GM19351 (cell line): ENCODE measurements around the gene CENPW.

Experiments
- ATAC-seq: cut with Tn5 transposase; IDR thresholded peaks from one replicate; pipeline ENCODE4 v1.9.1; 2021; ENCODE audit warnings: mild to moderate bottlenecking, moderate library complexity; ENCODE audit not compliant: unreplicated experiment

CENPW gene

GRCh38 chr6:126339796-126340609, at the start of gene CENPW:
CENPW (plus strand) TSS chr6:126340115; CDS start chr6:126340274, 159 bp downstream.
- ATAC-seq = peak; percentile 88

- no peak for ATAC-seq
These were observed 45.9 kb upstream of the CENPW start for GRCh38 chr6:126293891-126294524.

GRCh38 chr6:126300126-126300525, 39.8 kb upstream of the CENPW start:
- peak; percentile 64 for ATAC-seq

GRCh38 chr6:126300735-126301134, 39.2 kb upstream of the CENPW start:
- ATAC-seq = peak; percentile 88

GRCh38 chr6:126302191-126302590, 37.7 kb upstream of the CENPW start:
- no peak for ATAC-seq

GRCh38 chr6:126307849-126308248, 32.1 kb upstream of the CENPW start:
- ATAC-seq = no peak

- ATAC-seq = no peak
These were observed 31.6 kb upstream of the CENPW start for GRCh38 chr6:126308362-126308761.

GRCh38 chr6:126312013-126312665, 27.8 kb upstream of the CENPW start:
- peak; percentile 88 for ATAC-seq

GRCh38 chr6:126313941-126314340, 26.0 kb upstream of the CENPW start:
- no peak for ATAC-seq

- ATAC-seq = no peak
These were observed 21.1 kb upstream of the CENPW start for GRCh38 chr6:126318797-126319196.

GRCh38 chr6:126333729-126334128, 6.2 kb upstream of the CENPW start:
- no peak for ATAC-seq

GRCh38 chr6:126335210-126335609, 4.7 kb upstream of the CENPW start:
- ATAC-seq = no peak

- ATAC-seq = no peak
These were observed 2.6 kb upstream of the CENPW start for GRCh38 chr6:126337323-126337722.

- no peak for ATAC-seq
These were observed 1.2 kb downstream of the CENPW start for GRCh38 chr6:126341126-126341525.

GRCh38 chr6:126344181-126344580, 4.3 kb downstream of the CENPW start:
- no peak for ATAC-seq

- ATAC-seq = no peak
These were observed 12.0 kb downstream of the CENPW start for GRCh38 chr6:126351960-126352359.

GRCh38 chr6:126352514-126352913, 12.6 kb downstream of the CENPW start:
- ATAC-seq = no peak

GRCh38 chr6:126356526-126356925, 16.6 kb downstream of the CENPW start:
- ATAC-seq = no peak

- ATAC-seq = no peak
These were observed 20.1 kb downstream of the CENPW start for GRCh38 chr6:126359936-126360537.

- no peak for ATAC-seq
These were observed 22.0 kb downstream of the CENPW start for GRCh38 chr6:126361832-126362440.

- peak; percentile 48 for ATAC-seq
These were observed 27.9 kb downstream of the CENPW start for GRCh38 chr6:126367849-126368248.
